Colonic mucosa (tissue), 4 donors: ENCODE measurements around the gene DDR1. TPM values are rescaled to one million over a fixed set of nuclear protein-coding genes. Genes with fewer than 3 reads are reported as not detected.

Experiments
- DNase-seq: peaks from one replicate; pipeline ENCODE4 v3.0.0-alpha.2; 2020
- H3K27ac ChIP-seq: fragments of 200-600 bp; one replicate; pipeline ENCODE4 v1.8.0; 2021
- H3K27me3 ChIP-seq: fragments of 200-600 bp; one replicate; pipeline ENCODE4 v1.8.0; 2021
- H3K36me3 ChIP-seq: fragments of 200-600 bp; one replicate; pipeline ENCODE4 v1.8.0; 2021
- H3K4me1 ChIP-seq: fragments of 200-600 bp; one replicate; pipeline ENCODE4 v1.8.0; 2021; ENCODE audit warnings: mild to moderate bottlenecking
- H3K4me3 ChIP-seq: fragments of 200-600 bp; one replicate; pipeline ENCODE4 v1.8.0; 2021
- H3K9ac ChIP-seq, 2 donors: one replicate each; pipeline ENCODE4 v1.7.0; 2013; ENCODE audit warnings: control low read depth in 2 of 2, low read depth in 2 of 2, low read length in 2 of 2
- H3K9me3 ChIP-seq: fragments of 200-600 bp; one replicate; pipeline ENCODE4 v1.8.0; 2021
- intact Hi-C: fragments of 100-400 bp; cut with DNase I; formaldehyde crosslinking; loops from one replicate; pipeline ENCODE4 v1.14.1; 2022
- total RNA-seq, 2 donors: library from RNA; stranded (reverse); fragmentation: NEBNext Ultra II Directional in 1 of 2; extraction: Animal tissue kit (Norgen Biotek cat#: 25700) in 1 of 2; gene quantifications; one replicate each; pipeline ENCODE4 v1.2.1, GENCODE V29; 2021
- TF ChIP-seq, protein P1 (sequence below): fragments of 200-600 bp; IDR thresholded peaks from one replicate; pipeline ENCODE4 v1.8.0; 2022; ENCODE audit warnings: antibody characterized with exemption, mild to moderate bottlenecking
- donor health status: healthy.
- donor health status: DM: no; HTN: no; CAD: no.
- donor health status: DM: no; HTN: no; CAD: no.

The DDR1 gene
- total RNA-seq, 2 donors from 2014 or later, result 261 to 267 TPM

DNA sequence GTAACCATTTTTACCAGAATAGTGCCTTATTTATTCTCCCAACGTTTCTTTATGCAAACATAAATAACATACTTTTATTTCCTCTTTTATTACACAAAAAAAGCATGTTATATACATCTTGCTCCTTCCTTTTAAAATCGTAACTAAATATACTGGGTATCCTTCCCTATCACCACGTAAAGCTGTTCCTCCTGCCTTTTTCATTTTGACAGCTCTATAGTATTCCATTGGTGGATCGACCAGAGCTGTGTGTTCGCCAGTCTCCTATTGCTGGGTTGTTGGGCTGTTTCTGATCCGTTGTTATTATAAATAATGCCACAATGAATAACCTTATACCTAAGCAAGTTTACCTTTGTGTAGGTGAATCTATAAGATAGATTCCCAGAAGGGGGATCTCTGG is 46.9 kb upstream of the DDR1 start:
- TF ChIP-seq, protein P1, sequence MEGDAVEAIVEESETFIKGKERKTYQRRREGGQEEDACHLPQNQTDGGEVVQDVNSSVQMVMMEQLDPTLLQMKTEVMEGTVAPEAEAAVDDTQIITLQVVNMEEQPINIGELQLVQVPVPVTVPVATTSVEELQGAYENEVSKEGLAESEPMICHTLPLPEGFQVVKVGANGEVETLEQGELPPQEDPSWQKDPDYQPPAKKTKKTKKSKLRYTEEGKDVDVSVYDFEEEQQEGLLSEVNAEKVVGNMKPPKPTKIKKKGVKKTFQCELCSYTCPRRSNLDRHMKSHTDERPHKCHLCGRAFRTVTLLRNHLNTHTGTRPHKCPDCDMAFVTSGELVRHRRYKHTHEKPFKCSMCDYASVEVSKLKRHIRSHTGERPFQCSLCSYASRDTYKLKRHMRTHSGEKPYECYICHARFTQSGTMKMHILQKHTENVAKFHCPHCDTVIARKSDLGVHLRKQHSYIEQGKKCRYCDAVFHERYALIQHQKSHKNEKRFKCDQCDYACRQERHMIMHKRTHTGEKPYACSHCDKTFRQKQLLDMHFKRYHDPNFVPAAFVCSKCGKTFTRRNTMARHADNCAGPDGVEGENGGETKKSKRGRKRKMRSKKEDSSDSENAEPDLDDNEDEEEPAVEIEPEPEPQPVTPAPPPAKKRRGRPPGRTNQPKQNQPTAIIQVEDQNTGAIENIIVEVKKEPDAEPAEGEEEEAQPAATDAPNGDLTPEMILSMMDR, result no peak
- no peaks in the 10 kb centered on the region for H3K27me3 ChIP-seq
- H3K27ac ChIP-seq, result no peak overlapping the region
- H3K36me3 ChIP-seq, result no peaks in the 10 kb centered on the region
- no peak overlapping the region for H3K9ac ChIP-seq
- no peak for DNase-seq
- H3K4me3 ChIP-seq, result no peak overlapping the region
- intact Hi-C loops, result no loop called here
- no peaks in the 10 kb centered on the region for H3K4me1 ChIP-seq
- no peaks in the 10 kb centered on the region for H3K9me3 ChIP-seq

DNA sequence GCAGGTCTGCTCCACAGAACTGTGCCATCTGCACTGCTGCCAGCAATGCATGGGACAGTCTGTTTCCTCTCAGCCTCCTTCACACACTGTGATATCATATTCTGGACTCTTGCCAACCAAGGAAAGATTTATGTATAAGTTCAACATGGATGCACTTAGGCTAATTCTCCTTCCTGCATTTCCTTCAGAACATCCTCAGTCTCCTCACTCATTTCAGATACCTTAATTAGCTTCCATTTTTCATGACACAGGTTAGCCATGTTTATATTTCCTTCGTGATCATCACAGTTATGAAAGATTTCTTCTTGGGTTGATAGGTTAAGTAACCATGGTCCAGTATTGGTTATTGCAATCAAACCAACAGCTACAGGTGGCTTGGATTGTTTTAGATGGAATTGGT is 46.4 kb upstream of the DDR1 start:
- no peak for DNase-seq
- H3K4me1 ChIP-seq, result no peaks in the 10 kb centered on the region
- no peaks in the 10 kb centered on the region for H3K9me3 ChIP-seq
- H3K27me3 ChIP-seq, result no peaks in the 10 kb centered on the region
- no peak overlapping the region for H3K27ac ChIP-seq
- TF ChIP-seq, protein P1, result no peak
- H3K9ac ChIP-seq, result no peak overlapping the region
- intact Hi-C loops, result no loop called here
- H3K36me3 ChIP-seq, result no peaks in the 10 kb centered on the region
- no peak overlapping the region for H3K4me3 ChIP-seq

DNA sequence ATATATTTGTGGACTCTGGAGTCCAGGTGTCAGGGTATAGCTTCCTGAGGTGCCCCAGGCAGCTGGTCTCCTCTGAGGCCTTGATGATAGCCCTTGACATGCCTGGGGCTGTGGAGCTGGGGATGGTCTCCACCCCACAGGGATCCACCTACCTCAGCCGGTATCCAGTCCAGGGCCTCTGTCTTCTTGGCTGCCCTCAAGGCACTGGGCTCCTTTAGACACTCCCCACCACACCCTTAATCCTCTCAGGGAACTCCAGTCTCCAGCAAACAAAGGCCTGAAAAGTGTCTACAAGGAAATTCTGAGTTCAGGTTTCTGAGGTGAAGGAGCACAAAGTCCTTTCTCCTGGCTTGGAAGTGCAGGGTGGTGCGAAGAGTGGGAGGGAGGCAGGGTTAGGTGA is 44.6 kb upstream of the DDR1 start:
- Histone ChIP-seq H3K4me1 (no peaks in the 10 kb centered on the region), H3K36me3 (no peaks in the 10 kb centered on the region), H3K27ac (peak overlapping the region; percentile 60), H3K4me3 (no peak overlapping the region), H3K27me3 (no peaks in the 10 kb centered on the region), H3K9me3 (no peaks in the 10 kb centered on the region), H3K9ac (peak overlapping the region in 1 of 2 donors; percentile 34)
- TF ChIP-seq, protein P1, result no peak
- DNase-seq, result peak; percentile 86
- intact Hi-C loops, result no loop called here

DNA sequence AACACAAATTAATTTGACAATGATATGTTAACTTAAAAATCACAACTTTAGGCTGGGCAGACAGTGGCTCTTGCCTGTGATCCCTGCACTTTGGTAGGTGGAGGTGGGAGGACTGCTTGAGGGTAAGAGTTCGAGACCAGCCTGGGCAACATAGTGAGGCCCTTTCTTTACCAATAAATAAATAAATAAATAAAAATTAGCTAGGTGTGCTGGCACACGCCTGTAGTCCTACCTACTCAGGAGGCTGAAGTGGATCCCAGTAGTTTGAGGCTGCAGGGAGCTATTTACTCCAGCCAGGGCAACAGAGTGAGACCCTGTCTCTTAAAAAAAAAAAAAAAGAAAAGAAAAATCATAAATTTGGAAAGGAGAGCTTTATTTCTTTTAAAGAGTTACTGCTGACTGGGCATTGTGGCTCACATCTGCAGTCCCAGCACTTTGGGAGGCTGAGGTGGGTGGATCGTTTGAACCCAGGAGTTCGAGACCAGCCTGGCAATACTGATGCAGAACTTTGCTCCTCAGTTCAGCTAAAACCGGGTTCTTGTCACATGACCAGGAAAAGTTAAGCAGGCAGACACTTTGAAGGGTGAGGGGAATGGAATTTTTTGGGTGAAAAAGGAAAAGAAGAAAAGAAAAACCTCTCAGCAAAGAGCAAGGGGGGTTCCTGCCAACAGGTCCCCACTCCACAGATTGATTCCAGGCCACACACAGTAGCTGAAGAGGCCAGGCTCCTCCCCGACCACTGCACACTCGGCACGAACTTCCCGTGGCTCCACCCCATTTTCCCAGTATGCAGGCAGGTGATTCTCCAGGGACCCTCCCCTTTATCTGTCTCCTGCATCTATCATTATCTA is 44.0 kb upstream of the DDR1 start:
- H3K27me3 ChIP-seq, result no peaks in the 10 kb centered on the region
- peak; percentile 47 for DNase-seq
- H3K4me3 ChIP-seq, result no peak overlapping the region
- intact Hi-C loops, result no loop called here
- peak overlapping the region in 1 of 2 donors; percentile 19 for H3K9ac ChIP-seq
- no peaks in the 10 kb centered on the region for H3K9me3 ChIP-seq
- H3K4me1 ChIP-seq, result no peaks in the 10 kb centered on the region
- peak overlapping the region; percentile 60 for H3K27ac ChIP-seq
- H3K36me3 ChIP-seq, result no peaks in the 10 kb centered on the region
- TF ChIP-seq, protein P1, result no peak

DNA sequence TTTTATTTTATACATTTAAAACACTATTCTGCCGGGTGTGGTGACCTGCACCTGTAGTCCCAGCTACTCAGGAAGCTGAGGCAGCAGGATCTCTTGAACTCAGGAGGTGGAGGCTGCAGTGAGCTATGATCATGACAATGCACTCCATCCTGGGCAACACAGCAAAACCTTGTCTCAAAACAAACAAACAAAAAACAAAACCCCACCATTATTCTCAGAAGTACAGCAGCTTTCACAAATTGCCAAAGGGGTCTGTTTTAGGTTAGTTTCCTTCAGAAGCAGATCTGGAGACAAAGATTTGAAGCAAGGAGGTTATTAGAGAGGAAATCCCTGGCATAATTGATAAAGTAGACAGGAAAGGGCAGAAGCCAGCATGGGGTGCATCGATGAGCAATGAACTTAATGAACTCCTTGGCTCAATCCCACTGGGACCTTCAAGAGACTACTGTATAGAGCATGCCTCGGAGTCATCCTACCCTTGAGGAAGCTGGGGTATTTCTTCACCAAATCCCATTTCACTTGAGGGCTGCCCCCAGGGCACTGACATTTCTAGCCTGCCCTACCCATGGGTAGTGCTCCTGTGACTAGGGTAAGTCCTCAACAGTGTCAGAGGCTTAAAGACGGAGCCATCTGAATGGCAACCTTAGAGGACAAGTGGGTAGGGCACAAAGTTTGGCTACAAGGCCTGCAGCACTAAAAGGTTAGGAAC is 43.2 kb upstream of the DDR1 start:
- no peaks in the 10 kb centered on the region for H3K36me3 ChIP-seq
- H3K4me3 ChIP-seq, result no peak overlapping the region
- no peaks in the 10 kb centered on the region for H3K27me3 ChIP-seq
- intact Hi-C loops, result no loop called here
- DNase-seq, result no peak
- H3K27ac ChIP-seq, result no peak overlapping the region
- no peaks in the 10 kb centered on the region for H3K4me1 ChIP-seq
- TF ChIP-seq, protein P1, result no peak
- no peak overlapping the region for H3K9ac ChIP-seq
- no peaks in the 10 kb centered on the region for H3K9me3 ChIP-seq
